Mesenteric fat pad (tissue), 1 donor: Measurements from ENCODE around the gene PCGF1. TPM values are rescaled to one million over a fixed set of nuclear protein-coding genes. Genes with fewer than 3 reads are reported as not detected.

ENCODE experiments used
- DNase-seq: peaks from one replicate; pipeline ENCODE4 v3.0.0-alpha.2; 2020; ENCODE audit warnings: low spot score
- total RNA-seq: library from RNA; stranded (reverse); fragmentation: NEBNext Ultra II Directional; extraction: Animal tissue kit (Norgen Biotek cat#: 25700); gene quantifications from one replicate; pipeline ENCODE4 v1.2.1, GENCODE V29; 2021
- donor health status: DM: yes; HTN: yes; CAD: no.

The PCGF1 gene
- total RNA-seq, 1 donor from 2014 or later: 22.1 TPM

DNA sequence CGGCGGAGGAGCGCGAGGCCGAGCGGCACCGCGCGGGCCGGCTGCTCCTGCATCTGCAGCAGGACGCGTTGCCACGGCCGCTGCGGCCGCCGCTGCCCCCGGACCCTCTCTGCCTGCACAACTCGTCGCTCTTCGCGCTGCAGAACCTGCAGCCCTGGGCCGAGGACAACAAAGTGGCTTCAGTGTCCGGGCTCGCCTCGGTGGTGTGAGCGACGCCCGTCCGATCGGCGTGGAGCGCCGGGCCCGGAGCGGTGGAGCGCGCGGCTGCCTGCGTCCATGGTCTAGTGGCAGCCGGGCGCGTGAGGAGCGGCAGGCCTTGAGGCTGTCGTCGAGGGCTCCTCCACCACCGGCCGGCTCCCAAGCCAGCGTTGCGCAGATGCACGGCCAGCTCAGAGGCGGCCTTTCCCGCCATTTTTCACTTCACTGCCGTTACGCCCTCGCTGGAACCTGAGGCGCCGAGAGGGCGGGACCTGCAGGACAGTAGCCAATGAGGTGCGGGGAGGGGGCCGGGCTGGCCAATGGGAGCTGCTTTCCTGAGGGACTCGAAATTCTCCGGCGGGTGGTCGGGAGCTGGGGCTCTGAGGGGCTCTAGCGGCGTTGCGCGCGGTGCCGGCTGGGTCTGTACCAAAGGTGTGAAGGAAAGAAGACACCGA is 8.6 kb upstream of the PCGF1 start:
- no peak for DNase-seq

- no peak for DNase-seq
Observed at GRCh38 chr2:74515271-74515980, 7.9 kb upstream of the PCGF1 start.

DNA sequence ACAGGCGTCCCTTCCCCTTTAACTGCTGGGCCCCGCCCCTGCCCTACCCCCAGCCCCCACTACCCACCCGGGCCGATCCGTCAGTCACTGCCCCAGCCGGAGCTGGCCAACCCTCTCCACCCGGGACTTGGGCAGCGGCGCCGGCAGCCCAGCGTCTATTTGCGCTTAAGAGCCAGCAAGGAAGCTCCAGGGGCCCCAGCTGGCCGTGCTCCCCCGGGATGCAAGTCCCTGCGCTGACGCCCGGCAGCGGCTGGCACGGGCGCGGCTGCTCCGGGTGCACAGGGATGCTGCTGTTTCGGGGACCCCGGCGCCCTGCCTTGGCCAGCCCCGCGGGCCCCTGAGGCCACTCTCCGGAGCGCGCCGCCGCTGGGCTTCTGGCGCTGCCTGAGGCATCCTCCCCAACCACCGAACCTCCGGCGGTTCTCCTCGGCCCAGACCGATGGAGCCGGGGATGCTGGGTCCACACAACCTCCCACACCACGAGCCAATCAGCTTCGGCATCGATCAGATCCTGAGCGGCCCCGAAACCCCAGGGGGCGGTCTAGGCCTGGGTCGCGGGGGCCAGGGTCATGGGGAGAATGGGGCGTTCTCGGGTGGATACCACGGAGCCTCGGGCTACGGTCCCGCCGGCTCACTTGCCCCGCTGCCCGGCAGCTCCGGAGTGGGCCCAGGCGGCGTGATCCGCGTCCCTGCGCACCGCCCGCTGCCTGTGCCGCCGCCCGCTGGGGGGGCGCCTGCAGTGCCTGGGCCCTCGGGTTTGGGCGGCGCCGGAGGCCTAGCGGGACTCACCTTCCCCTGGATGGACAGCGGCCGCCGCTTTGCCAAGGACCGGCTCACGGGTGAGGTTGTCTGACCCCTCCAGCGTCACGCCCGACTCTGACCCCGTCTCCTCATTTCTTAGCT is 7.1 kb upstream of the PCGF1 start, which contains the start of gene TLX2:
TLX2 (plus strand) TSS at position 83 of the 903 bp plus-strand sequence; CDS start at position 440, 357 bp downstream.
- no peak for DNase-seq

GRCh38 chr2:74513605-74514367 is 6.3 kb upstream of the PCGF1 start:
- no peak for DNase-seq

DNA sequence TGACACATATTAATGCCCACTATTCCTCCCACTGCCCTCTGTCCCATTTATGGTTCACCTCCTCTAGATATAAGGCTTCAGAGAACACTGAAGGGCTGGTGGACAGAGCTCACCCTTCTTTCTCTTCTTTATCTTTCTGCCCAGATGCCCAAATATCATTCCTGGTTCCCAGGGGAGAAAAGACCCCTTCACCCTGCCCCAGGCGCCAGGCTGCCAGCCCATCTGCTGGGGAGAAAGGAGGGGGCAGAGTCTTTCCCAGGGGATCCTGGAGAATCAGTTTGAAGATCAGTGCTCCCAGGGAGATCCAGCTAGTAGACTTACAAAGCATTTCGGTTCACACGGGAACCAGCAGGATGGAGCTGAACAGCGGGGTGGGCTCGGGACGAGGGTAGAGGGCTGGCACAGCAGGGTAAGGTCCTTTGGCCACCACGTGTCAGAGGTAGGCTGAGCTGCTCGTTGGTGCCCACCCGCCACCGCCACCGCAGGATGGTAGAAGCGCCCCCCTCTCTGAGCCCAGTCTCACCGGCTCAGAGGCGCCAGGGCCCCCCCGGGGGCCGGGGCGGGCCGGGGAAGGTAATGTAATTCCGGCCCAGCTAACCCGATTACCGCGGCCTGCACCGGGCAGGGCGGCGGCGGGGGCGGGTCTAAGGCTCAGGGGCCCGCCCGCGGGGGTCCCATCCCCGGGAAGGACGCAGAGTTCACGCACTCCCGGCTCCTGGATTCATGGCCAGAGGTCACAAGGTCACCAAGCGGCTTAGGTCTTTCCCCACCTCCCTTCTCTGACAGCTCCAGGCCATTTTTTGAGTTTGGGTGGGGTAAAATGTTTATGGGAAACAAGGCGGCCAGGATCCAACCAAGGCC is 5.5 kb upstream of the PCGF1 start:
- no peak for DNase-seq

DNA sequence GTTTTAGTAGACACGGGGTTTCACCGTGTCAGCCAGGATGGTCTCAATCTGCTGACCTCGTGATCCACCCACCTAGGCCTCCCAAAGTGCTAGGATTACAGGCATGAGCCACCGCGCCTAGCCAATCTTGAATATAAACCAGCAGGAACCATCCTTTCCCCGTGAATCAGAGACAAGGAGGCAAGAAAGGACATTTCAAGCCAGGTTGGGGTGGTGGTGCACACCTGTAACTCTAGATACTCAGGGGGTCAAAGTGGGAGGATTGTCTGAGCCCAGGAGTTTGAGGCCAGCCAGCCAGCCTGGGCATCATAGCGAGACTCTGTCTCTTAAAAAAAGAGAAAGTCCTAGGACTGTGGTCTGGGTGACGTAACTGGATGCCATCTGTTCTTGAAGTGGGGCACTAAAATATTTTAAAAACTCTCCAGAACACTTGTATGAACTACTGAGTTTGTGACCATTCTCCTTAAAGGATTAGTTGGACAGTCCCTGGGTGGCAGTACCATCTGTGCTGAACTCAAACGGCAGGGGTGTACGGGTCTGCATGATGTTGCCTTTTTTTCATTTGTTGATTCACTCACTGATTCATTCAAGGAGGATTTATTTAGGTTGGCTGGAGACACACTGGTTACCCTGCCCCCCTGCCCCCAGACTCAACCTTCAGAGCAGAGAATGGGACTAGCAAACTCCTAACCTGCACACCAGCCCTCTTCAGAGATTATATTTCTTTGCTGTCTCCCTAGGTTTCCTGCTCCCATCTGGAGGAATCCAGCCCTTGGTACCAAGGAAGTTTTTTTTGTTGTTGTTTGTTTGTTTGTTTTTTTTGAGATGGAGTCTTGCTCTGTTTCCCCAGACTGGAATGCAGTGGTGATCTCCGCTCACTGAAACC is 3.9 kb upstream of the PCGF1 start:
- no peak for DNase-seq

DNA sequence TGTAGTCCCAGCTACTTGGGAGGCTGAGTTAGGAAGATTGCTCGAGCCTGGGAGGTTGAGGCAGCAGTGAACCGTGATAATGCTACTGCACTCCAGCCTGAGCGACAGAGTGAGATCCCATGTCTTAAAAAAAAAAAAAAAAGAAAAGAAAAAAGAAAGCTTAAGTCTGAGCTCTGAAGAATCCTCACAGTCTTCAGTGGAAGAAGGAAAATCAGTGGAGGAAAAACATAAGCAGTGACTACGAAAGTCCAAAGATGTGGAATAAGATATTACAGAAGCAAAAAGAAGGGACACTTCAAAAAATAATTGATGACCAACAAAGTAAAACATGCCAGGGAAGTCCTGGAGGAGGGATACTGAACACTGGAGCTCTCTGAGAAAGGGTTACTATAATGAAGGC is 2.8 kb upstream of the PCGF1 start:
- DNase-seq: no peak

GRCh38 chr2:74507926-74508520 is 528 bp upstream of the PCGF1 start:
- DNase-seq: no peak

DNA sequence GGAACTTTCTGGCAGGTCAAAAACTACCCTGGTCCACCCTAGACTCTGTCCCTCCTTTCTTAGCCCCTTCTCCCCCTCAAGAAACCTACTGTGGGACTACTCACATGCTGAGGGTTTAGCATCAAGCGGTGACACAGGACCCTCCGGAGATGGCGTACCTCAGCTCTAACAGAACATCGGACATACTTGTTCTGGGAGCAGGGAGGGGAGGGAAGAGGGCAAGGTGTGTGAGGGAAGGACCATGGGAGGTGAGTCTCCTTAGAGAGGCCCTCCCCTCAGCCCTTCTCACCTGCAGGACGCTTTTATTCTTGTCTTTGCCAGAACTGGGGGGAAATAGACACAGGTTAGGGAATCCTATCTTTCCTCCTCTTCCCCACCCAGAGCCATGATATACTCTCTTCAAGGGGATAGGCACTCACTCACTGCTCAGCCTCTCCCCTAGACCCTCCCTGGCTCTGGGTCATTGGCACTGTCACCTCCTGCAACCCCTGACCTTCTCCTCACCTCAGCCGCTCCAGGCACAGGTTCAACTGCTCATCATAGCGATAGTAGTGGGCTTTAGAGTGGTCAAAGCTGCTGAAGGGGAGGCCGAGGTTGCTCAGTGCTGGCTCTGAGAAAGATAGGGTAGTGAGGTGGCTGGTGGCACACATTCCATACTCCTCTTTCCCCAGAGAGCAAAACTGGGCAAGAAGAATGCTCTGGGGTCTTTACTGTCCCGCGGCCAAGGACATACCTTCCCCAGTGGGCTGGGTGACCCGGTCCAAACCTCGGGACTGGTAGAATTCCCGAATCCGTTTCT is 1.8 kb downstream of the PCGF1 start:
- DNase-seq: no peak

GRCh38 chr2:74504591-74504990 is 2.9 kb downstream of the PCGF1 start:
- DNase-seq: no peak

DNA sequence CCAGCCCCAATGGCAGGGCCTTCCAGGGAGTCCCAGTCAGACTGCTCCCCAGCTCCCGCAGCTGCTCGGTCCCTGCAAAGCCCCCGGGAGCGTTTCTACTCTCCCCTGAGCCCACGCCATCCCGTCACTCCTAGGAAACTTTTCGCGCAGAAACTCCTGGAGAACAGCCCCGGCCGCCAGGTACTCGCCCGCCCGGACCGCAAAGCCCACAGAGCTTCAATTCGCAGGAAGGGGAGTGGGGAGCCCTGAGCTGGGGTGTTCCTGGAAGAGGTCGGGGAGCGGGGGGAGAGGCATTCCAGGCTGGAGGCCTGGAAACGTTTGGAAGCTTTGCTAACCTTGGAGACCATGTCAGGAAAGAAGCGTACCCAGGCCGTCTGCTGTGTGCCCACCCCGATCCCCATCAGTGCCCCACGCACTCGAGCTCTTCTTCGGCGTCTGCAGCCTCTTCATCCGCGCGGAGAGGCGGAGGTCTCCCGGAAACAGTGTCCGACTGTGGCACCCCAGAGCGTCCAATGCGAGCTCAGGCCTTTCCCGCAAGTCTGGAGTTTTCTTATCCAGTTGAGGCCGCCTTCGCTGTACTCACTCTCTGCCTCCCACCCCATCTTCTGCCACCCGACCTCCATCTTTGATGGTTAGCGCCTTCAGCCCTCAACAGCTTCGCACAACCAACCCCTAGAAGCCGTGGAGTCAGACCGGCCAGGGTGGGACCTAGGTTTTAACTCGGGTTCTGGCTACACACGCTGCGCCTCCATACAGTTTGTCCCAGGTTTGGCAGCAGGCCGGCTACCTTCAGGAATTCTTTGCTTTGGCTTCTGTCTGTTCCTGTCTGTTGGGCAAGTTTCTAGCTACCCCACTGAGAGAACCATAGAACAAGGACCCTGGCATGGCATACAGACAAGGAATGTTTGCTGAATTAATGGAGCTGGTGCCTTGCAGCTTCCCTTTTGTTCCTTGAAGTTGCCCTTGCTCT is 3.7 kb downstream of the PCGF1 start:
- no peak for DNase-seq

GRCh38 chr2:74502720-74503505 is 4.6 kb downstream of the PCGF1 start:
- peak; percentile 96 for DNase-seq

DNA sequence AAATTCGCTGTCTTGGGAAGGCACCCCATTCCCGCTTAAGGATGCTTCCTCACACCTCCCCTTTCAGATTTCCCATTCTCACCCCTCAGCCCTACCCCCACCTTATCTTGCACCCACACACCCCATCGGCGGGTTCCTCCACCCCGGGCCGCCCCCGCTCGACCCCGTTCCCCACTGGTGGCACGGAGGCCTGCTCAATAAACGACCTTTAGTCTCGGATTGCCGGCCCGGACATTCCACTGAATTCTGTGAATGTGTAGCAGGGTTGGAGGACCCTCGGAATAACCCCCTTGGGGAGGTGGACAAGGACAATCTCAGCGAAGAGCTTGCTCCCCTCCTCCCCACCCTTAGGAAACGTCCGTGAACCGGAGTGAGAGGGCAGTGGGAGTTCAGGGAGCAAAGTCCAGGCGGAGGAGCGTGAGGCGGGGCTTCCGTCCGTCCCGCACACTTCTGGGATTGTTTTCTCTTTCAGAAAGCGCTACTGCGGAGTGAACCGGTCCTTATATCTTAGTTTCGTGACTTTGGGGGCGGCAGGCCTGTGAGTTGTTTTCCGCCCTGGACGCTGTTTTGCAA is 5.3 kb downstream of the PCGF1 start:
- no peak for DNase-seq

DNA sequence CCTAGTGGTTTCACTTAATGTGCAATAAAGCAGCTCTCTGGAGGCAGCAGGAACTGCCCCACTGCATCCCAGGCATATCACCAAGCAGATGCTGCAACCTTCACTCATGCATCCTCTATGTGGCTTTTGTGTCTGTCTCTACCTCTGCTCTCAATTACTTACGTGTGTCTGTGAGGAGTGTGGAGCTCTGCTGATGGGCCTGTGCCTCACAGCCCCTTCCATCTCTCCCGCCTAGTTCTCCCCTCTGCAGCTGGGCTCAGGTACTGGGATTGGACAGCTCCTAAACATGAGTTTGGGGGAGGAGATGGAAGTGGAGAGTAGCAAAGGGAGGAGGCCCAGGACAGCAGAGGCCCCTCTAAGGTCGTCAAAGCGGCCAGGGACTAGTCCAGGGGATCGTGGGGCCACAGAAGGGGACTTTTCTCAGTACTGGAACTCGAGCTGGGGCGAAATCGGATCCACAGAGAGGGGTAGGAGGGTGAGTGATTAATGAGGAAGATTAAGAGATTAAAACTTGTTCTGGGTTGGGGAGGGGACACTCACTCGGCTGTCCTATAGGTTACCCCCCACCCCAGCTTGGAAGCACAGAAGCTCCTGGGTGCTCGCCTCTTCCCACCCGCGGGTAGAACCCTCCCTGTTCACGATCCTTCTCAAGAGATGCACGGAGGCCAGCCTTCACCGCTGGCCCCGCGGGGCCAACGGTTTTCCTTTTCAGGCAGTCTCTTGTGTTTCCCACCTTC is 6.0 kb downstream of the PCGF1 start:
- no peak for DNase-seq

- DNase-seq: no peak
Observed at GRCh38 chr2:74500578-74500946, 6.9 kb downstream of the PCGF1 start.
